HG03439 (cell line): ENCODE results near the gene PRDM10.
"Not testable (repeated sequence)": the region's sequence is repeated elsewhere in the genome, so short reads cannot be mapped to it uniquely, and the experiment has no call there.

Source experiments
- ATAC-seq: cut with Tn5 transposase; IDR thresholded peaks from one replicate; pipeline ENCODE4 v1.9.1; 2021; ENCODE audit warnings: mild to moderate bottlenecking, moderate library complexity; ENCODE audit not compliant: unreplicated experiment

PRDM10 gene, protein sequence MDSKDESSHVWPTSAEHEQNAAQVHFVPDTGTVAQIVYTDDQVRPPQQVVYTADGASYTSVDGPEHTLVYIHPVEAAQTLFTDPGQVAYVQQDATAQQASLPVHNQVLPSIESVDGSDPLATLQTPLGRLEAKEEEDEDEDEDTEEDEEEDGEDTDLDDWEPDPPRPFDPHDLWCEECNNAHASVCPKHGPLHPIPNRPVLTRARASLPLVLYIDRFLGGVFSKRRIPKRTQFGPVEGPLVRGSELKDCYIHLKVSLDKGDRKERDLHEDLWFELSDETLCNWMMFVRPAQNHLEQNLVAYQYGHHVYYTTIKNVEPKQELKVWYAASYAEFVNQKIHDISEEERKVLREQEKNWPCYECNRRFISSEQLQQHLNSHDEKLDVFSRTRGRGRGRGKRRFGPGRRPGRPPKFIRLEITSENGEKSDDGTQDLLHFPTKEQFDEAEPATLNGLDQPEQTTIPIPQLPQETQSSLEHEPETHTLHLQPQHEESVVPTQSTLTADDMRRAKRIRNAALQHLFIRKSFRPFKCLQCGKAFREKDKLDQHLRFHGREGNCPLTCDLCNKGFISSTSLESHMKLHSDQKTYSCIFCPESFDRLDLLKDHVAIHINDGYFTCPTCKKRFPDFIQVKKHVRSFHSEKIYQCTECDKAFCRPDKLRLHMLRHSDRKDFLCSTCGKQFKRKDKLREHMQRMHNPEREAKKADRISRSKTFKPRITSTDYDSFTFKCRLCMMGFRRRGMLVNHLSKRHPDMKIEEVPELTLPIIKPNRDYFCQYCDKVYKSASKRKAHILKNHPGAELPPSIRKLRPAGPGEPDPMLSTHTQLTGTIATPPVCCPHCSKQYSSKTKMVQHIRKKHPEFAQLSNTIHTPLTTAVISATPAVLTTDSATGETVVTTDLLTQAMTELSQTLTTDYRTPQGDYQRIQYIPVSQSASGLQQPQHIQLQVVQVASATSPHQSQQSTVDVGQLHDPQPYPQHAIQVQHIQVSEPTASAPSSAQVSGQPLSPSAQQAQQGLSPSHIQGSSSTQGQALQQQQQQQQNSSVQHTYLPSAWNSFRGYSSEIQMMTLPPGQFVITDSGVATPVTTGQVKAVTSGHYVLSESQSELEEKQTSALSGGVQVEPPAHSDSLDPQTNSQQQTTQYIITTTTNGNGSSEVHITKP

DNA sequence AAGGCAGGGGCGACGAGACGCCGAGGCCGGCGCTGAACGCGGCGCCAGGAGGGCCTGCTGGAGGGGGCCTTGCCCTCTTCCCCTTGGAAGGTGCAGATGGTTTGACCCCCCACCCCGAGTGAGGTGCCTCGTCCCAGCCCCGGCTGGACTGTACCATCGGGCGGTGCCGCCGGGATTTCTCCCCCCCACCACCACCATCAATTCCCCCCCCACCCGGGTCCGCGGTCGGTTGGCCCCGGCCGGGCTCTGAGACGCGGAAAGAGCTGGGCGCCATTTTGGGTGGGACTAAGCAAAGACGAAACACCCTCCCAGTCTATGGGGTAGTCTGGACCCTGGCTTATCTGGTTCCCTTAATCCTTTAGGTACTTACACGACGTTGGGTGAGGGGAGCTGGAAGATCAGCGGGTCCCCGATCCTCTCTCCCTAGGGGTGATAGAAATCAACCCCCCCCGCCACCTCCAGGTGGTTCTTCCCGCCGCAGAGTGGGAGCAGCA, at the start of gene PRDM10:
Gene PRDM10, minus strand, starts transcription at position 484 of the 494 bp plus-strand sequence. CDS start 41,871 bp downstream, outside the sequence.
- ATAC-seq, result peak; percentile 40

DNA sequence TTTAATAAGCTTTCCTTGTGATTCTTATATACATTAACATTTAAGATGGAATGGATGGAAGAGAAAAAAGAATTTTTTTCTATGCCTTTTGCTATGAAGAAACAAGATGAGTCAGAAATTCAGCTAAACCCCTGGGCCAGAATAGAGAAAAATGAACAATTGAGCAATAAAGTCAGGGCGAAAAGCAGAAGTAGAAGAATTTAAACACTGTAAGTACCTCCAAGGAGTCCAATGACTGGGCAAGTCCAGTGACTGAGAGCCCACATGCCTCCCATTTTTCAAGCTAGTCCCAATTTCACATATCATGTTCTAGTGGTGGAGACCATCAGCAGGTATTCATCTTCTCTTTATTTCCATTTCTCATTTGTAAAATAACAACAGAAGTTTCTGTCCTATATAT, 48.4 kb upstream of the PRDM10 start:
- ATAC-seq, result no peak

DNA sequence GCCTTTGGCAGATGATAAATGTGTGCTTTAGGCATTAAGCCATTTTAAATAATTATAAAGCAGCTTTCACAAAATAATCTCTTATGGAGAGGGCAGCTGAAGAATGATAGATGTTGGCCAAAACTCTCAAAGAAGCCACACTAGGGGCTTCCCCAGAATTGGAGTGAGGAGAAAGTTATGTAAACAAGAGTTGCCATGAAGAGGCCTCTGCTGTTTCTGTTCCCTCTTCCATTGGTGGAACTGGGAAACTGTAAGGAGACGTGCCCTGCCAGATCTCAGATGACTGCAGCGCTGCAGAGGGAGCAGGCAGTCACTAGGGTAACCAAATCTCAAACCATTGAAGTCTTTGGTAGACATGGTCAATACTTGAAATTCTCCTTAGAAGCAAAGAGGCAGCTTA, 47.6 kb upstream of the PRDM10 start:
- no peak for ATAC-seq

DNA sequence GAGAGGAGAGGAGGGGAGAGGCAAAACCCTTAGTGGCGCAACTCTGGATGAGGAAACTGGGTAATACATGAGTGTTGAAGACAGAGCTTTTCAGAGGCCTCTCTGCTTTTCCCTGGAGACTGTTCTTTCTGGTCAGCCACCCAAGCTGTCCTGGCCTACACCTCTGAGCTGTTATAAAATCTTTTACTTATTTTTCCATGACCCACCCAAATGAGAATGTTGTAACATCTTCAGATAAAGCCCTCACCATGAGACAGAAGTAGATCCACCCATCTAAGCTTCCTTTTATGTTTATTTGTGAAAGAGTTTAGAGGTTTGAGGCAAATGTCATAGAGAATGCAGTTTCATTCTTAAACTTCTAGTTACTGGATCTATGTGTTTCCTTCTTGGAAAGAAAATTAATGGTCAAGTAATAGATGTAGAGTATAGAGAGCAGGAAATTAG, 46.7 kb upstream of the PRDM10 start:
- ATAC-seq, result no peak

DNA sequence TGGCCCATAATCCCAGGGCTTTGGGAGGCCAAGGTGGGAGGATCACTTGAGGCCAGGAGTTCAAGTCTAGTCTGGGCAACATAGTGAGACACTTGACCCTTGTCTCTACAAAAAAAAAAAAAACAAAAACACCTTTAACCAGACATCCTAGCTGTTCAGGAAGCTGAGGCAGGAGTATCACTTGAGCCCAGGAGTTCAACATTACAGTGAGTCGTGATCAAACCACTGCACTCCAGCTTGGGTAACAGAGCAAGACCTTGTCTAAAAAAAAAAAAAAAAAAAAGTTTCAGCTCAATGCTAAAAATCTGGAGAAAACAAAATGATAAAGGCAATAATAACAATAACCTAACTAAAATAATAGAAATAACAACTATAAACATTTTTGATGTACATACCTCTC, 44.5 kb upstream of the PRDM10 start:
- ATAC-seq, result no peak

DNA sequence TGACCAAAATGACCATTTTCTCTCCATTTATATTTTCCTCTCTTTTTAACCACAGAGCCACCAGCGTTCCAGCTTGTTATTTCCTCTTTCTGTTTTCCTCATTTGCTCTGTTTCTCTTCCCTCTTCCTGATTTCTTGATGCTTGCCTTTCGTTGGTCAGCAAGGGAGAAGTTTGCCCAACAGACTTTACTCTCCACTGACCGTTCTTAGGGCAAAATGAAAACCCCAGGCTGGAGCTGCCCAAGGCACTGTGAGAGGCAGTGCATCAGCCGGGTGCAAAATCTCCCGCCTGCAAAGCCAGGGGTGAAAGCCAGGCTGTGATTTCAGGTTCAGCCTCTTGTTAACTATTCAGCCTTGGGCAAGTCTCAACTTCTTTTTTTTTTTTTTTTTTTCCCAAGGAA, 40.9 kb upstream of the PRDM10 start:
- no peak for ATAC-seq

DNA sequence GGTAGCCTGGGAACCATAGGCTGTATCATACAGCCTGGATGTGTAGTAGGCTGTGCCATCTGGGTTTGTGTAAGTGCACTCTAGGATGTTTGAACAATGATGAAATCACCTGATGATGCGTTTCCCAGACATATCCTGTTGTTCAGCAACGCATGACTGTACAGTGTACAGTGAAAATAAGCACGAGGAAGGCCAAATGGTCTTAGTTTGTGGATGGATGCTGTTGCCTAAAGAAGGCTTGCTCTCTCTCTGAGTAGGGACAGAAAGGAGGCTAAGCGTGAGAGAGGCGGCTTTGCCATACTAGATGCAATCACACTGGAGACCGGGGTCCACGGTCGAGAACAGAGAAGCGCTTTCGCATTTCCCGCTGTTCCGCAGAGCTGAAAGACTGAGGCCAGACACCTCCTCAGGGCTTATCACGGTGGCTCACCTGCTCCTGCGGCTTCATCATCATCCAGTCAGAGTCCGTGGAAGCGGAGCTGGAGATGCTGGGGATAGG, 39.5 kb upstream of the PRDM10 start:
- ATAC-seq, result no peak

DNA sequence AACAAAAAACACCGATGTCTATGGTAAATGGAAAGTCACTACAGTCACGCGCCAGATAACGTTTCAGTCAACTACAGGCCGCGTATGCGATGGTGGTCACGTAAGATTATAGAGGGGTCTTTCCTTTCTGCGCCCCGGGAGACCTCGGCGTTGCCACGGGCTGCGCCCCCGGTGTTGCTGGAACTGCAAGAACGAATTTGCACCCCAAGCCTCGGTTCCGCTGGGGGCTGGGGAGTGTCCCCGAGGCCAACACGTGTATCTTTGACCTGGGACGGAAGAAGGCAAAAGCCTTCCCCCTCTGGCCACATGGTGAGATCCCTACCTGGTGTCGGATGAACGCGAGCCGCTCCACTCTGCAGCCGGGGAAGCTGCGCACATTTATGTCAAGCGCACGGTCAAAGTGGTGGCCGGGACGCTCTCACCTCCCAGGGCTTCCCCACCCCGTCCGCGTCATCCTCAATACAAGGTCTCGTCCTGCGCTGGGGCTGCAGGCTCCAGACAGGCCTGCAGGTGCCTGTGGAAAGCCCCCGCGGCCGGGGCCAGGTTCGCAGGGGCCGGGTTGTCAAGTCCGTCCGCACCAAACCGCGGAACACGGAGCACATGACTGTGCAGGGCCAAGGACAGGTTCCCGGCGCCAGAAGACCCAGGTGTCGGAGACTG, 37.8 kb upstream of the PRDM10 start:
- ATAC-seq, result no peak

DNA sequence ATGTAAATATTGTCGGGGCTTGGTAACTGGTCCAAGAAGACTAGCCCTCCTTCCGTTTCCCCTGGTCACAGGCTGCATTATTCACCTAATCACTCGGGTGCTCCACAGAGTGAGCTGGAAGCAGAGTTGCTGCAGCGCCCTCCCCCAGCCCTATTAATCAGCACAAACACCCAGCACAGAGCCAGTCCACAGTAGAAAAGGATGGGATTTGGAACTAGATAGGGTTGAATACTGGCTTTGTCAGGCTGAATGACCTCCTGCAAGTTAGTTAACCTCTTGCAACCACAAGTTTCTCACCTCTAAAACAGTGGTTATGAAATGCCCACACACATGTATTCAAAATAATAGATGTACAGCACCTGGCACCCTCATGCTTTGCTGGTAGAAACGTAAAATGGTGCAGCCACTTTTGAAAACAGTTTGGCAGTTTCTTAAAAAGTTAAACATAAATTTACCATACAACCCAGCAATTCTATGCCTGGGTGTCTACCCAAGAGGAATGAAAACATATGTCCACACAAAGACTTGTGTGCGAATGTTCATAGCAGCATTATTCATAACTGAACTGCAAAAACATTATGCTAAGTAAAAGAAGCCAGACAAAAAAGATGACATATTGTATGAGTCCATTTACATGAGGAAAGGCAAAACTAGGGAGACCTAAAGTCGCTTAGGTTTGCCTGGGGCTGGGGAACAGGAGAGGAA, 35.4 kb upstream of the PRDM10 start:
- peak; percentile 54 for ATAC-seq

DNA sequence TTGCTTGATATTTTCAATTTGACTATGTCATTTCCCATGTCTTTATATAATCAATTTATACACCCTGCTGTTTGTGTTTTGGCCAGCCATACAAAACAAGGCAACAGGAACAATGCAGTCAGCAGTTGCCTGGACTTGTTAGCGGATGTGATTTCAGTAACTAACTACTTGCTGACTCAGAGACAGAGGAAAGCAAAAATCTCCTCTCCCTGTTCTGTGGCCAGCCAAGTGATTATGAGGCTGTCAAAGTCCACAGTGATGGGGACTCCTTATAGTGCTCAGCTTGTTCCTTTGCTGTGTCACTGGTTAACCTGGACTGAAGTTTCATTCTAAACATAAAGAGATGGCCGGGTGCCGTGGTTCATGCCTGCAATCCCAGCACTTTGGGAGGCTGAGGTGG, 34.4 kb upstream of the PRDM10 start:
- ATAC-seq, result no peak

DNA sequence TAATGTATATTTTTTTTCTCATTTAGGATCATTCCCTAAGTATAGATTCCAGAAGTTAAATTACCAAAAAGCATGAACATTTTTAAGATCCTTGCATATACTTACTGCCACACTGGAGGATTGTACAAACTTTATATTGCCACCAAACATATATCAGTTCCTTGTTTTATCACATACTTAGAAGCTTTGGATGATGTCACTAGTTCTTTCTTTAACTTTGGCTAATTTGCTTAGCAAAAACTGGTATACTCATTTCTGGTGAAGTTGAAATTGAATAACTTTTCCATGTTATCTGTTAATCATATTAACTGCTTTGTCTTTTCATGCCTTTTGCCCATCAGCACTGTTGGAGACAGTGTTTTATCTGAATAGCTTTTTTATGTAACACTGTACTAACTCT, 31.6 kb upstream of the PRDM10 start:
- ATAC-seq, result no peak

DNA sequence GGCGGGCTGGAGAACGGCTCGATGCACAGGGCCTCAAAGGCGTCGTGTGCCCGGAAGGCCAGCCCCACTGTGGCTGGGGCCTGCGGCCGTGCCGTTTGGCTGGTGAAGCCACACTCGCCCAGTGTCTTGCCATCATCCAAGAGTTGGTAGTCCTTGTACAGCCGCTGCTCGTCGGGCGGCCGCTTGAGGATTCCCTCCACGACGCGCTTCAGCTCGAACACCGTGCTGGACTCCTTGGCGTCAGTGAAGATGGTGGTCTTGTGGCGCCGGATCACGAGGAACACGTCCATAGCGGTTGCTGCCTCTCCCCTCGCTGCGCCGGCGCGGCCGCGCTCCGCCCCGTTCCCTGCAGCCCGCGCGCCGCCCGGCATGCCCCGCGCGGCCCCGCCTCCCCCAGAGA, 30.3 kb upstream of the PRDM10 start:
- ATAC-seq, result no peak

DNA sequence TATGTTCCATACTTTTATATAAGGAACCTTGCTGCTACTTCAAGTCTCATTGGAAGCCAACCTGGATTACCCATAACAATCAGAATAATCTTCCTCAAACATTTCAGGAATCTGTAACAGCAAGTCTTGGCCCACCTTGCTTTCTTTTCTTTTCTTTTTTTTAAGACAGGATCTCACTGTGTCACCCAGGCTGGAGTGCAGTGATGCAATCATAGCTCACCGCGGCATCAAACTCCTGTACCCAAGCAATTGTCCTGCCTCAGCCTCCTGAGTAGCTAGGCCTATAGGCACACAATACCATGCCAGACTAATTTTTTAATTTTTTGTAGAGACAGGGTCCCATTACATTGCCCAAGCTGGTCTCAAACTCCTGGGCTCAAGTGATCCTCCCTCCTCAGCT, 29.3 kb upstream of the PRDM10 start:
- no peak for ATAC-seq

DNA sequence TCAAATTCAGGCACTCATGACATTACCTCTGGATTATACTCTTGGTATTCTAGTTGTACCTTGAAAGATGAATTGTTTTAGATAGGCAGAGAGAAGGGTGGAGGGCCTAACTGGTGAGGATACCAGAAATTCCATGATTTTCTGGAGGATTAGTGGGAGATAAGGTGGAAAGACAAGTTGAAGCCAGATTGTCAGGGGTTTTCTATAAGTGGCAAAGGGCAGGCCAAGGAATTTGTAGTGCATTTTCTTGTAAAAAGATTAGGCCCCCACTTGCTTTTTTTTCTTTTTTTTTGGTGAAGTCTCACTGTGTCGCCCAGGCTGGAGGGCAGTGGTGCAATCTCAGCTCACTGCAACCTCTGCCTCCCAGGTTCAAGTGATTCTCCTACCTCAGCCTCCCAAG, 28.4 kb upstream of the PRDM10 start:
- ATAC-seq, result no peak

DNA sequence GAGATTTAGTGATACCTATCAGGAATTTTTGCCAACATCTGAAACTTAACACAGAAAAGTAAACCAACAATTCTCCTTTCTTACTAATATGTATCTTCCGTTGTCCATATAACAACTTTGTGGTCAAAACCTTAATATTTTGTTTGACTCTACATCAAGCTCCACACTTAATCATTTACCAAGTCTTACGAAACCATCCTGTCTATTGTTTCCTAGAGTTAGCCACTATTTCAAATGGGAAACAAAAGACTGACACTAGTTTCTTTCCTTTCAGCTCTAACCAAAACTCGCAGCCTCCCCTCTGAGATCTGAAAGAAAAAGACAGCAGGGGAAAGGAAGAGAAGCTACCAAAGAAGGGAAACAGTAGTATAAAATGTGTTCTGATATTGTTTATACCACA, 26.5 kb upstream of the PRDM10 start:
- no peak for ATAC-seq

DNA sequence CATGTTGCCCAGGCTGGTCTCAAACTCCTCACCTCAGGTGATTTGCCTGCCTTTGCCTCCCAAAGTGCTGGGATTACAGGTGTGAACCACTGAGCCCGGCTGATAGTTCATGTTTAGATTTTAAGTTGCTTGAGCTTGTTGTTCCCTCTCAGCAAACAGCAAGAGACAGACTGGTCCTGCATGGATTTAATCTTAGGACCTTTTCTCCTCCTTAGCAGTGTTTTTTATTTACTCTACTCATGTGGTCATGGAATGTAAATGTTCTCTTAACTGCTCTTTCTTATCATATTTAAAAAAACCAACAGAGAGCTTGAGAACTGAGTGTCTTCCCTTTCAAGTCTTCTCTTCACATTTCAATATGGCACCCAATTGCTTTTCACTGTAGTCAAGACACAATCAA, 22.7 kb upstream of the PRDM10 start:
- no peak for ATAC-seq

DNA sequence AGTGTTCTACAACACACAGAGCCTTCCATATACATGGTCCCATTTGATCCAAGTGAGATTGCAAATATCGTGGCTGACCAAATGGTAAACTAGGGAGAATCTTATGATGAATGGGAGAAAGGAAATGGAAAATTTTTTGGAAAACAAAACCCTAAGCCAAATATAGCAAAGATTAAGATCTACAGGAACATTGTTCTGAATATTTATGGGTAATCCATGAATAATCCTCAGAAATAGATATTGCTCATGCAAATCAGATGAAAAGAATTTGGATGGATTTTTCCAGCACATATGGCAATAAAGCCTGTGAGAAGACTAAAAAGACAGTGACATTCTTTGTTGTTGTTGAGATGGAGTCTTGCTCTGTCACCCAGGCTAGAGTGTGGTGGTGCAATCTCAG, 21.7 kb upstream of the PRDM10 start:
- ATAC-seq, result no peak

DNA sequence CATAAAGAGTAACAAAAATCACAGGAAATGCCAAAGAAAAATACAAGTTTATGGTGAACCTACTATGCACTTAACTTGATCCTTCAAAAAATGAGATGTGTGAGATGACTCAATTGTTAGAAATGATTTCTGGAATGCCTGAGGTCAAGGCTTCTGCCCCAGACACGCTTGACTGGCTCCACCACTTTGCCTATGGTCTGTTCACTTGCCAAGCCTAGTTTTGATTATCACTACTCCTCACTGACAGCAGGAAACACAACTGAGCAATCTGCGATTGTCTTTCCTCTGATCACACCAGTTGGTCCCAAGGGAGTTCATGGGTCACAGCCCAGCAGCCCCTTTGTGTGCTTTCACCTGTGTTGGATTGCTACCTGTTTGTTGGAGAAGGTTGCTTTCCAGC, 20.6 kb upstream of the PRDM10 start:
- ATAC-seq, result peak; percentile 88

DNA sequence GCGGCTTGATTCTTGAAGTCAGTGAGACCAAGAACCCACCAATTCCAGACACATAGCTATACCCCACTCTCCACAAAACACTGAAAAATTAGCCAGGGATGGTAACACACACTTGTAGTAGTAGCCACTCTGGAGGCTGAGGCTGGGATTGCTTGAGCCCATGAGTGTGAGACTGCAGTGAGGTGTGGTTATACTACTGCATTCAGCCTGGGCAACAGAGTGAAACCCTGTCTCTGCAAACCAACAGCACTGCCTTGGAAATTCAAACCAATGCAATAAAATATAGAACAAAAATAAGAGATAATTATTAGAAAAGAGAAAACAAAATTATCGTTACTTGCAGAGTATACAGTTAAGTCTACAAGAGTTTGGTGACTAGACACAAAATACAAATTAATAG, 20.2 kb upstream of the PRDM10 start:
- ATAC-seq, result no peak

DNA sequence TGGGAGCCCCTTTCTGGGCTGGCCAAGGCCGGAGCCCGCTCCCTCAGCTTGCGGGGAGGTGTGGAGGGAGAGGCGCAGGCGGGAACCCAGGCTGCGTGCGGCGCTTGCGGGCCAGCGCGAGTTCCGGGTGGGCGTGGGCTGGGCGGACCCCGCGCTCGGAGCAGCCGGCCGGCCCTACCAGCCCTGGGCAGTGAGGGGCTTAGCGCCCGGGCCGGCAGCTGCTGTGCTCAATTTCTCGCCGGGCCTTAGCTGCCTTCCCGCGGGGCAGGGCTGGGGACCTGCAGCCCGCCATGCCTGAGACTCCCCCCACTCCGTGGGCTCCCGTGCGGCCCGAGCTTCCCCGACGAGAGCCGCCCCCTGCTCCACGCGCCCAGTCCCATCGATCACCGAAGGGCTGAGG, 19.0 kb upstream of the PRDM10 start:
- ATAC-seq, result not testable (repeated sequence)
